DOHH2 (cell line): ENCODE results near the gene CPT1B.

Source experiments
- H3F3A ChIP-seq: fragments of 200-600 bp; sonication (generic), shearing (Covaris generic); 2 replicates; pipeline ENCODE4 v1.6.0; 2016; ENCODE audit warnings: antibody characterized with exemption, mild to moderate bottlenecking; ENCODE audit not compliant: control insufficient read depth, insufficient read depth
- H3K27ac ChIP-seq: fragments of 200-600 bp; sonication (generic); 2 replicates; pipeline ENCODE4 v1.5.1; 2014; ENCODE audit warnings: low read depth, mild to moderate bottlenecking, low read length, moderate library complexity
- H3K27me3 ChIP-seq: fragments of 200-600 bp; sonication (generic); 2 replicates; pipeline ENCODE4 v1.6.1; 2014; ENCODE audit warnings: mild to moderate bottlenecking, low read length, mixed read lengths; ENCODE audit not compliant: control insufficient read depth
- H3K36me3 ChIP-seq: fragments of 200-600 bp; sonication (generic); 2 replicates; pipeline ENCODE4 v1.6.1; 2014; ENCODE audit warnings: mild to moderate bottlenecking, low read length, moderate library complexity, mixed read lengths; ENCODE audit not compliant: control insufficient read depth
- H3K4me1 ChIP-seq: fragments of 200-600 bp; sonication (generic); 2 replicates; pipeline ENCODE4 v1.6.1; 2014; ENCODE audit warnings: mild to moderate bottlenecking, low read length, mixed read lengths; ENCODE audit not compliant: control insufficient read depth
- H3K4me2 ChIP-seq: fragments of 200-600 bp; sonication (generic); 2 replicates; pipeline ENCODE4 v1.6.0; 2014; ENCODE audit warnings: mild to moderate bottlenecking, low read length, moderate library complexity
- H3K4me3 ChIP-seq: fragments of 200-600 bp; sonication (generic); 2 replicates; pipeline ENCODE4 v1.5.1; 2014; ENCODE audit warnings: mild to moderate bottlenecking, low read length, mixed read lengths
- H3K79me2 ChIP-seq: fragments of 200-600 bp; sonication (generic); 2 replicates; pipeline ENCODE4 v1.6.1; 2014; ENCODE audit warnings: mild to moderate bottlenecking, low read length, mixed read lengths; ENCODE audit not compliant: control insufficient read depth
- H3K9me2 ChIP-seq: fragments of 200-600 bp; sonication (generic); replicated peaks from 2 replicates; pipeline ENCODE4 v1.6.1; 2014; ENCODE audit warnings: mild to moderate bottlenecking, low read length, mixed read lengths; ENCODE audit not compliant: control insufficient read depth
- H3K9me3 ChIP-seq: fragments of 200-600 bp; sonication (generic); 2 replicates; pipeline ENCODE4 v1.6.1; 2014; ENCODE audit warnings: antibody characterized with exemption, low read length, mixed read lengths; ENCODE audit not compliant: control insufficient read depth, insufficient read depth
- H4K20me1 ChIP-seq: fragments of 200-600 bp; sonication (generic); 2 replicates; pipeline ENCODE4 v1.6.0; 2014; ENCODE audit warnings: low read depth, mild to moderate bottlenecking, antibody characterized with exemption, low read length, moderate library complexity; ENCODE audit not compliant: control insufficient read depth, insufficient read depth
- EZH2phosphoT487 ChIP-seq: fragments of 200-600 bp; sonication (generic); IDR thresholded peaks from 2 replicates; pipeline ENCODE4 v1.6.1; 2017; ENCODE audit warnings: borderline replicate concordance, mild to moderate bottlenecking, antibody characterized with exemption, low read length, moderate library complexity, mixed read lengths
- TF ChIP-seq, protein P1 (sequence below): fragments of 200-600 bp; sonication (generic); IDR thresholded peaks from one replicate; pipeline ENCODE4 v1.5.1; 2014; ENCODE audit warnings: antibody characterized with exemption, mild to moderate bottlenecking, low read depth, low read length; ENCODE audit not compliant: poor library complexity, severe bottlenecking

Gene CPT1B

DNA sequence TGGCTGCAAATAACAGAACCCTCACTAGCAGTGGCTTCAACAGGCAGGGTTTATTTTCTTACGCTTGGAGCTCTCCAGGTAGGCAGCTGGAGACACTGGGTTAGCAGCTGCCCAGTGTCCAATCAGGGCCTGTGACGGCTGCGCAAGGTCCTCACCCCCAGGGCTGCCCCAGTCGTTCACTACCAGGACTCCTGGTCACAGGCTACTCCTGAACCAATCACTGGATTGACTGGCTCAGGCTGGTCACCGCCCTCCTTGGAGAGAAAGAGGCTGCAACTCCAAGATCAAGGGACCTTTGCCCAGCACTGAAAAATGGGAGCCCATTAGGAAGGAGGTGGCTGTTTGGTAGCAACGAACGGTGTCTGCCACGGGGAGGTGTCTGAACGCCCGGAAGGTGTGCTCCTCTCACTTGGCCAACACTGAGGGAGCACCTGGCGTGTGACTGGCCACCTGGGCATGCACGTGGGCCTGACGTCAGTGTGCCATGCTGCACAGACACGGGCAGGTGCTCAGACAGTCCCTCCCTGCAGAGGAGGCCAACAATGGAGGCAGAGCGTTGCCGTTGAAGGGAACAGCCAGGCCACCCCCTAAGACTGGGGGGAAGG, 44.6 kb upstream of the CPT1B start:
- H3K79me2 ChIP-seq: peaks cover 8% of the 10 kb centered on the region
- no peaks in the 10 kb centered on the region for H3K27me3 ChIP-seq
- no peak for TF ChIP-seq EZH2phosphoT487
- TF ChIP-seq, protein P1, sequence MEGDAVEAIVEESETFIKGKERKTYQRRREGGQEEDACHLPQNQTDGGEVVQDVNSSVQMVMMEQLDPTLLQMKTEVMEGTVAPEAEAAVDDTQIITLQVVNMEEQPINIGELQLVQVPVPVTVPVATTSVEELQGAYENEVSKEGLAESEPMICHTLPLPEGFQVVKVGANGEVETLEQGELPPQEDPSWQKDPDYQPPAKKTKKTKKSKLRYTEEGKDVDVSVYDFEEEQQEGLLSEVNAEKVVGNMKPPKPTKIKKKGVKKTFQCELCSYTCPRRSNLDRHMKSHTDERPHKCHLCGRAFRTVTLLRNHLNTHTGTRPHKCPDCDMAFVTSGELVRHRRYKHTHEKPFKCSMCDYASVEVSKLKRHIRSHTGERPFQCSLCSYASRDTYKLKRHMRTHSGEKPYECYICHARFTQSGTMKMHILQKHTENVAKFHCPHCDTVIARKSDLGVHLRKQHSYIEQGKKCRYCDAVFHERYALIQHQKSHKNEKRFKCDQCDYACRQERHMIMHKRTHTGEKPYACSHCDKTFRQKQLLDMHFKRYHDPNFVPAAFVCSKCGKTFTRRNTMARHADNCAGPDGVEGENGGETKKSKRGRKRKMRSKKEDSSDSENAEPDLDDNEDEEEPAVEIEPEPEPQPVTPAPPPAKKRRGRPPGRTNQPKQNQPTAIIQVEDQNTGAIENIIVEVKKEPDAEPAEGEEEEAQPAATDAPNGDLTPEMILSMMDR: no peak
- H3K36me3 ChIP-seq: no peaks in the 10 kb centered on the region
- no peaks in the 10 kb centered on the region for H4K20me1 ChIP-seq
- H3K4me1 ChIP-seq: peaks cover 41% of the 10 kb centered on the region
- H3K9me2 ChIP-seq: no peaks in the 10 kb centered on the region
- H3K9me3 ChIP-seq: no peaks in the 10 kb centered on the region
- H3K4me3 ChIP-seq: peak overlapping the region; percentile 75
- H3K4me2 ChIP-seq: peak overlapping the region; percentile 85
- peaks cover 15% of the 10 kb centered on the region for H3F3A ChIP-seq
- H3K27ac ChIP-seq: peak overlapping the region; percentile 79

DNA sequence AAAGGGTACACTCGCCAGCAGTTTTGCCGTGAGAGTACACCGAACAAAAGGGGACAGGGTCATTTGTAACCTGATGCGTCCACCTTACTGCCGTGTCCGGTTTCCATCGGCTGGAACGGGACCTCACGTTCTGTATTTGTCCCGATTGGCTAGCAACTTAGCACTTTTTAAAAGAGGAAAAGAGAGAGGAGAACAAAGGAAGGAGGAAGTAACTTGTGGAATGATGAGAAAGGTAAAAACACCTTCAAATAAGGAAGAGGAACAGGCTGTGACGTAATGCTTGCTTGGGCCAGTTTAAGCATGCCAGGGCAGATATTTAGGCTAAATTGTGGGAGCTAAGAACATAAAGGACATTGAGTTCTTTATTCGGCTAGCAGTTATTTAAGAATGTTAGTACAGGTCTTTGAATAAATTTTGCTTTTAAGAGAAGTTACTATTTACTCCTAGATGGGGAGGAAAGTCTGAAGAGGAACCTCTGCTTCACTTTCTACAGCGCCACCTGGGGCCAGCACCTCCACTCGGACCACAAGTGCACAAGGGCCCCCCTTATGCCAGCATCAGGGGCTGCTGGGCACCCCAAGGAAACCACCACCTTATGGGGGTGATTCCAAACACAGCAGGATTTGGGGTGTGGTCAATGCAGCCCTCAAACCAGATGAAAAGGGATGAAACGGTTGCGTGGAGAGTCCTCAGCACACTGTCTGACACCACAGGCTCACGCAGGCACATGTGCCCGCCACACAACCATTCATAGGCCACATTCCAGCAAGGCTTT, 43.9 kb upstream of the CPT1B start:
- H3K4me1 ChIP-seq: peaks cover 37% of the 10 kb centered on the region
- TF ChIP-seq, protein P1: peak; percentile 89
- no peak for TF ChIP-seq EZH2phosphoT487
- no peaks in the 10 kb centered on the region for H3K36me3 ChIP-seq
- H3K9me3 ChIP-seq: no peaks in the 10 kb centered on the region
- peaks cover 2% of the 10 kb centered on the region for H3K79me2 ChIP-seq
- H3K9me2 ChIP-seq: no peaks in the 10 kb centered on the region
- H3K27me3 ChIP-seq: no peaks in the 10 kb centered on the region
- H4K20me1 ChIP-seq: no peaks in the 10 kb centered on the region
- H3K27ac ChIP-seq: peak overlapping the region; percentile 79
- peak overlapping the region; percentile 75 for H3K4me3 ChIP-seq
- H3K4me2 ChIP-seq: peak overlapping the region; percentile 85
- peaks cover 15% of the 10 kb centered on the region for H3F3A ChIP-seq

DNA sequence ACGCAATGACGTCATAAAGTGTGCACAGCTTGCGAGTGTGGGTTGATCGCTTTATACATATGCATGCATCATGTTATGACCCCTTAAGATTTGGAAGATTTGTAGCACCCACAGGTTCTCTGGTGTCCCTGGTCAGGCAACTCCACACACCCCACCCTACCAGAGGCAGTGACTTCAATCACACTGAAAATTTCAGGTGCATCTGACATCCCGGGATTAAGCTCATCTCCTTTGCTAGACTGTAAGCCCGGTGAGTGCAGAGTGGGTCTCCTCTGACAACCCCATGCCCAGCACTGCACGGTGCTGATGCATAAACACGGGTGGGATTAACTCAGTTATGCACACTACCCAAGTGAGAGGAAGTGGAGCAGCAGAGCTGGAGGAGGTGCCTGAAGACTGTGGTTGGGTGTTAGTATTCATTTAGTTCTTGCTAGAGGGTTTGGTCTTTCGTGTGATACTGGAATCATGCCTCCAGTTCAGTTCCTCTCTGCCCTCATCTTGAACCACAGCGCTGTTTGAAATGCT, 43.2 kb upstream of the CPT1B start:
- Histone ChIP-seq H3K27ac (peak overlapping the region; percentile 79), H3K4me3 (peak overlapping the region; percentile 75), H3K9me2 (no peaks in the 10 kb centered on the region), H3K4me2 (peak overlapping the region; percentile 85), H4K20me1 (no peaks in the 10 kb centered on the region), H3K4me1 (peaks cover 35% of the 10 kb centered on the region), H3K36me3 (no peaks in the 10 kb centered on the region), H3F3A (peaks cover 15% of the 10 kb centered on the region), H3K9me3 (no peaks in the 10 kb centered on the region), H3K27me3 (no peaks in the 10 kb centered on the region), H3K79me2 (no peaks in the 10 kb centered on the region)
- TF ChIP-seq, protein P1: no peak
- no peak for TF ChIP-seq EZH2phosphoT487
